HG02885 (cell line): ENCODE results near the gene HMCN1.

Source experiments
- ATAC-seq: cut with Tn5 transposase; IDR thresholded peaks from one replicate; pipeline ENCODE4 v1.9.1; 2021; ENCODE audit warnings: mild to moderate bottlenecking; ENCODE audit not compliant: unreplicated experiment, poor library complexity

HMCN1 gene

DNA sequence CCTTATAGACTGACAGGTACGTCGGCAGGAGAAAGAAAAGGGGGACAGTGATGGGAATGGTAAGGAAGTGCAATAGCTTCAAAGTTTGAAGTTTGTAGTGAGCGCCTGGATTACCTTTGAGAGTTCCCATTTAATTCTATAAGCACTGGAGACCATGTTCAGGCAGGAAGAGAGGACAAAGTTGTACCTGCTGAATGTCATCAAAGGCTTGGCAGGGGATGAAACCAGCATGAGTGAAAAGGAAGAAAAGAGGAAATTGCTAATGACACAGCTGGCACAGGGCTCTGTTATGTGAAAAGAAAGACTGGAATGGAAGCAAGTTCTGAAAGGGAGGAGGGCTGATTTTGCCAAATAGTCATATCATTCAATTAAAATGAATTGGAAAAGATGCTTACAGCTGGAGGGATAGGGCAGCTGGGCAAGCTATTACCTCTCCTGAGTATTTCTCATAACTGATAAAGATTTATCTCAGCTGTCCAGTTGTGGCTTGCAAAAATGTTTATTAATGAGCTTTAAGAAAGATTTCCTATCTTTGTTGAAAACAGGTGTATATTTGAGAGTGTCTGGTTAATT lies 109.2 kb downstream of the HMCN1 start:
- ATAC-seq: no peak

DNA sequence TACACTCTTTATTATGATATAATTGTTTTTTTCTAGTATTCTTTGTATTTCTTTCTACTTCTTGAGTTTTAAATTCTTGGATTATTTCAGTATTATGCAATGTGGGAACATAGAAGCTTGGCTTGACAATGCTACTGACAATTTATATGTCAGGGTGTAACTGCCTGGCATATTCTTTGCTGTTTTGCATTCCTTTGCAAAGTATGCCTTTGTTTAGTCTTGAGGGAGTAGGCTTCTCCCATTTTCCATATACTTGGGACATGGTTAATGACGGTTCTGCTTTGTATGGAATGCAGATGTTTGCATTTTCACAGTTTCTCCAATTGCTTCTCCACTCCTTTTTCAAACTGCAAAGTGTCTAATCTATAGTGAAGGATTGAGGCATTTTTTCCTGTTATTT lies 109.8 kb downstream of the HMCN1 start:
- ATAC-seq: no peak

DNA sequence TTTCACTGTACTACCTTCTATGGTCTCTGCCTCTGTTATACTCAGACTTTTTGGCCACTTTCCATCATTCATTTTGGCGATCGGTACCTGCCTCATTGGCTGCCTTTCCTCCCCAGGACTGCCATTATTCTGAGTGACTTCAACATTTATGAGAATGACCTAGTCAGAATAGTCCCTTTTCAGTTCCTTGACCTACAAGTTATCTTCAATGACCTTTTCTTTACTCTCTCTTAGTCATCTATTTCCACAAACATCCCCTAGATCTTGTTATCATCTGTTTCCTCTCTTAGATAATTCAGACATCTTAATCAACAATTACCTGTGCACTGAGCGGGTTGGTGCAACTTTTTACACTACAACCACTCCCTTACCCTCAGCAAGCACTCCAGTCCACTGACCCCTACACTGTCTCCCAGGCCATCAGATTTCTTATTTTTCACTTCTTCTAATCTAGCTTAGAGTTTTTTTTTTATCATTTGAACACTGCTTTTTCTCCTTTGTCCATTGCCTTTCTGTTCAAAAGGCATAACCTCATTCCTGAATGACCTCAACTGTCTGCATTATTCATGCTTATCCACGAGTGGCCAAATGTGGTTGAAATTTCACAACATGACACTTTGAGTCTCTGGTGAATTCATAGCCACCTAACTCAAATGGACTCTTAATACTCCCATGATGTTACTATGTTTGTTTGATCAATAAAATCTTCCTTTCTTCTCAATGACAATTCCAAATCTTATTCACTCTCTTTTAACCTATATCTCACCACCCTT lies 112.7 kb downstream of the HMCN1 start:
- no peak for ATAC-seq

DNA sequence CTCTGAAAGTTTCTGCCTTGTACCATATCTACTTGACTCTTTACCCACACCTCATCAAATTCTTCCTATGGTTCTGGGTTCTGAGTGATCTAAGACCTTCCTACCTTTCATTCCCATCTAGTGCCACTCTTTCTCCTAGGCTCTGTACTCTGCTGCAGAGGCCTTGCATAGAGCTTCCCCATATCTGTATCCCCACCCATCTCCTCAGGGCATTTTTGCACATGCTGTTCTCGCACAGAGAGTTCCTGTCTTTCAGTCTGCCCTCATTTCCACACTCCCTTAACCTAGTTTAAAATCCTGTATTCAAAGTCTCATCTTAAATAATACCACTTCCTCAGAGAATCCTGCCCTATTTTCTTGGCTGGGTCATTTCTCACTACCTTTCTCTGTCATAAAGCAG lies 114.8 kb downstream of the HMCN1 start:
- no peak for ATAC-seq

DNA sequence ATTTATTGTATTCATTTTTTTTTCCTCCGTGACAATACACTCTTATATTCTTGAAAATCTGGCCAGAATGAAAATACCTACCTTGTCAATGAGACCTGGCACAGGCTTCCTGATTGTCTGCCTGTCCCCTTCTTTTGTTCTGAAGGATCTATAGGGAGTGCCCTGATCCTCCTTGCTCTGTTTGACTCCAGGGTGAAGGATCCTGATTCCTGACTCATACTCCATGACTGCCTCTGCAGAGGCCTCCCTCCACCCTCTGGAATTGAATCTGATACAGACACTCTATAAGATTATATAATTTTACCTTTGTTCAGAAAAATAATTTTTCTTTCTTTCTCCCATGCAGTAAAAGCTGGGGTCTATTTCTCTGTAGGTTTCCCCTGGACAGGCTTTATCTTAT lies 116.2 kb downstream of the HMCN1 start:
- ATAC-seq: no peak

DNA sequence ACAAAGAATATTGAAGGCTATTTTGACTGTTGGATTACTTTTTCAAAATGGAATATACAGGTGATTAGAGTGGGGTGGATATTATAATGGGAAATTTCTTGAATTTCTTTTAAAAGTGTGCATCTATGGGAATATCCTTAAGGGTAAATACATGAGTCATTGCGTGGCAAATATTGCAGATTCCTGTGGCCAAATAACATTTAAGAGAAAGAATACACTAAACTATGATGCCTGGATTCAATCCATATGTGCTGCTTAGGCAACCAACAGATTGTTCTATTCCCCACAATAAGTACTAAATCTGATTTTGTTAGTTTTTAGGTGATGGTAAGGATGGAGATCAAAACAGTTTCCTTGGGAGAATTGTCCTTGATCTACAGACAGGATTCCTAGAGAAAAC lies 119.5 kb downstream of the HMCN1 start:
- ATAC-seq: no peak

DNA sequence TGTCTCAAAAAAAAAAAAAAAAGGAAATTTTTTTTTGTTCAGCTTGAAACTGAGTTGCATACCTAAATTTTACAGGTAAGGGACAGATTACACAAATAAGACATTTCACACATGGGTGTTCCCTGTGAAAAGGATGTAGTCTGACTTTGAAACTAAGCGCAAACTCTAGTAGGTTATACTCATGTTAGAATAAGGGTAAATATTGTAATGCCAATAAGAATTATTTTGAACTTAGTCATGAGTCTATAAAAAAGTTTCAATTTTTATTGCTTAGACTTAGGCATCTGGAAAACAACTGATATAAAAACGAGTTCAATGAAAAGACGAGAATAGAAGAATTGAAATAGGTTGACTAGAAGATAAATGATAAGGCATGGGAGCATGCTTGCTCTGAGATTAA lies 122.3 kb downstream of the HMCN1 start:
- no peak for ATAC-seq

DNA sequence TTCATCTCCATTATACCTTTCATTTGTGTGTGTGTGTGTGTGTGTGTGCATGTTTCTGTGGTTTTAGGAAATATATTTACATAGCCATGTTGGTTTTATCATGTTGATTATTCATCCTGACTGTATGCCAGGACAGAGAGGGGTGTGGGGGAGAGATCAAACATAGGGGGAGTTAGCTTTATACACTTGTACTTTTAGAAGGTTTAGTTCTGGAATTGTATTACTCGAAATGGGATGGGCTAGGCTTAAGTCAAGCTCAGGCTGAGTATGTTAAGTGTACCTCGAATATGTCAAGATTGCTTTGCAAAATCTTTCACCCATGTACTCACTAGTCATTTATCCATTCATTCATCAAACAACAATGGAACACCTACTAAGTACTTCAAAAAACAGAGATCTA lies 123.3 kb downstream of the HMCN1 start:
- no peak for ATAC-seq

DNA sequence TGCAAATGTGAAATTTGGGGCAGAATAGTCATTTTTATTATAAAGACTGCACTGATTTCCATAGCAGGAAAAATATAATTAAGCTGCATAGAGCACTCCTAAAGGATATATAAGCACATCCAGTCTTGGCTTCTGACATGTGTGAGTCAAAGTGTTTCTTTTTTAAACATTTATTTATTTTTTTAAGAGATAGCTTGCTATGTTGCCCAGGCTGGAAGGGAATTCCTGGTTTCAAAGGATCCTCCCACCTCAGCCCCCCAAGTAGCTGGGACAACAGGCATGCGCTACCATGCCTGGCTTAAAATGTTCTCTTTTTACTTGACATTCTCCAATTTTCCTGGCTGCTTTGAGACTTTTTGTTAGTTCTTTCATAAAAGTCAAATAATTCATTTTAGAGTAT lies 126.1 kb downstream of the HMCN1 start:
- no peak for ATAC-seq

DNA sequence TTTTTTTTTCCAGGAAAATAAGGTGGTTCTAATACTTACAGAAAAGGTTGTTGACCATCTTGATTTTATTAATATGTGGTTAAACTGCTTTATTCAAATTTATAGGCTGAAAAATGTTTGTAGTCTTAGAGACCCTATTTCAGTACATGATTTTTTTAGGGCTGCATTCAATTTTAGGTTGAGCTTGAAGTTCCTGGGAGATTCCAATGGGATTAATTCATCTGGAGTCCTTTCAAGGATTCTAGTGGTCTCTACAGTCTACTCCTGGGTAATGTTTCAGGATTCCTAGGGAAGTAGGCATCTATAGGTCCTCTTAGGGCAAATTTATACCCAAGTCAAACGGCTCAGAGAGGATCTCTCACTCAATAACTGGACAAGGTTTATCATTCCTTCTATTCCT lies 126.7 kb downstream of the HMCN1 start:
- ATAC-seq: no peak

DNA sequence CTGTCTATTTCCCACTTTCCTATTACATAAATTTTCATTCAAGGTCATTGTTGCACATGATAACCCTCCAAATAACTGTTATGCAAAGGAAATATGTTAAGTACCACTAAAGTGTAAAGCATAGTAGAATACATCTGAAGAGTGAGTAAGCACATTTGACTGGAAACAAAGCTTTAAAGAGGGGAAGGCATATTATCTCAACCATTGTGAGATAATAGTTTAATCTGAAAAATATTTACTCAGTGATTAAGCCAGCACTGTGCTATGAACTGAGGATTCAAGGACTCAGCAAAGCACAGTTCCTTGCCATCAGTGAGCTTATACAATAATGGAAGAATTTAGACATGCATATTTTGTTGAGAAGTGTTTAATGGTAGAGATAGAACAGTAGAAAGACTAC lies 127.4 kb downstream of the HMCN1 start:
- no peak for ATAC-seq

DNA sequence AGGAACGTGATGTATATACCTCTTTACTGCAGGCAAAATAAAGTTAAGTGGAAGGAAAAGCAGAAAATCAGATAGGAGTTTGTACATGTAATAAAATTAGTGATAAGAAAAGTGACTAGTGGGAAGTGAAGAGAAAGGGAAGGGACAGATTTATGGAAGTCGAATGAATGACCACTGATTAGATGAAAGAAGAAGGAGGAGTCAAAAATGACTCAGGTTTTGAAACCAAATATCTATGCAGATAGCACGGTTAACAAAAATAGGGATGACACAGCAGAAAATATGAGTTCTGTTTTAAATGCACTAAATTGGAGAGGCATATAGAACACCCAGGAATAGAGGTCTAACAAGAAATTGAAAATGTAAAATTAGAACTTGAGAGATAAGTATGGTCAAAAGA lies 128.0 kb downstream of the HMCN1 start:
- no peak for ATAC-seq

DNA sequence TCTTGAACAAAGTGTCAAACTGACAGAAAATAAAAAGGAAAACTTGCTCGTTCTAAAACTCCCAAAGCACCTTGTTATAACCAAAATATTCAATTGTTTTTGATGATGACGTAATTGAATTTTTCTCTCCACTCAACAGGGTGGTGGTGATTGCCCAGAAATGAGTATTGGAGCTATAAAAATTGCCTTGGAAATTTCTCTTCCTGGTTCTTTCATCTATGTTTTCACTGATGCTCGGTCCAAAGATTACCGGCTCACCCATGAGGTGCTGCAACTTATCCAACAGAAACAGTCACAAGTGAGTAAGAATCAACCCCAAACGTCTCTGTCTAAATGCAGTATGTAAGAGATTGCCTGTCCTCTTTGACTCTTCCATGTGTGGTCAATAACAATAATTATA lies 130.1 kb downstream of the HMCN1 start:
- no peak for ATAC-seq

DNA sequence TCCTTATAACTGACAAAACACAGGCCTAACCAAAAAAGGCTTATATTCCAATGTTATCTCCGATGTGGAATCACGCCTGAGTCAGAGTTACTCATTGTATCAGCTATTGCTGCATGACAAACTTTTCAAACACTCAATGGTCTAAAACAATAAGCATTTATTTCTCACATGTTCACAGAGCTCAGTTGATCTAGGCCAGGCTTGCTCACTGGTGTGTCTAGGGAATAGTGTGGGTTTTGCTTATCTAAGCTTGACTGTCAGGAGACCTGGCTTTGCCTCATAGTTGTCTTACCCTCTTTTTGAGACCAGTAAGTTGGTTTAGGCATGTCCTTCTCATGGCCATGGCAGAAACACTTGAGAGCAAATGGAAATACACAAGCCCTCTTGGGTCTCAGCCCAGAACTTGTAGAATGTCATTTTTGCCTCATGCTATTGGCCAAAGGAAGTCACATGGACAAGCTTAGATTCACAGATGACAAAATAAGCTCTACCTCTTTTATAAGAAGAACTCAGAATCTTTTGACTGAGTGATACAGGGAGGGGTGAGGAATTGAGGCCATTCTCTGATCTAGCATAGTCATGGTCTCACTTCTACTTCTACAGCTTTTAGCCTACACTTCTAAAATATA lies 130.8 kb downstream of the HMCN1 start:
- ATAC-seq: no peak

DNA sequence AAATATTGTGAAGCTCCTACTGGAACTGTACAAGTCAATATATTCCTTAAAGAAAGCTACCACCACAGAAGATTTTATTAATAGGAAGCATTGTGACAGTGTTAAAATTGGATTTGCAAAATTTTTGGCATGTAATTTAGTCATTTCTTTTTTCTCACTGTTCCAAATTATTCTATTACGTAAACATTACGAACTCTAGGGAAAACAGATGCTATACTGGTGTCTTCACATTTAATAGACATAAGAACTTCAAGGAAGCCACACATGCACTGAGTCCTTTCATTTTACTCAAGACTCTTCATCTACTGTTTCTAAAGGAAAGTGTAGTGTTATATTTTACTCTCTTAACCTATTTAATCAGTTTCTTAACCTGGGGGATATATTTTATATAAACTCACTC lies 135.4 kb downstream of the HMCN1 start:
- ATAC-seq: no peak

DNA sequence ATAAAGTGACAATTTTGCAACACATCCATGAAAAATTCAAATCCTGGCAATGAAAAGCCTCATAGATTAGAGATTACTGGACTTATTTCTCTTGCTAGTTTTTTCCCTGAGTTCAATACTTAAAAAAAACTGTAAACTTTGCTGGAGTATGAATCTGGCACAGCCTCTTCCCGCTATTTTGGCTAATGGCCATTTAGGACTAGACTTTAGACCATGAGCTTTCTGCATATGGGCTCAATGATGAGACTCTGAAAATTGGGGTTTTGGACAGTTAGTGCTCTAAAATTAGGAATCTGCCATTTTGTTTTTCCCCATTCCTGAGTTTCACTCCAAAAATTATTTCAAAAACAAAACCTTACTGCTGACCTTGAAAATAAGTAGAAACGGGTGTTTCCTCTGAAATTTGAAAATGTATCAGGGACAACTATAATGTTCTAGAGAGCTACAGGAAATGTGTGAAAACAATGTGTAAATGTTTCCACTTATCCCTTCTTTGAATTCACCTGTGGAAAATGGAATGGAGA lies 137.5 kb downstream of the HMCN1 start:
- ATAC-seq: no peak

DNA sequence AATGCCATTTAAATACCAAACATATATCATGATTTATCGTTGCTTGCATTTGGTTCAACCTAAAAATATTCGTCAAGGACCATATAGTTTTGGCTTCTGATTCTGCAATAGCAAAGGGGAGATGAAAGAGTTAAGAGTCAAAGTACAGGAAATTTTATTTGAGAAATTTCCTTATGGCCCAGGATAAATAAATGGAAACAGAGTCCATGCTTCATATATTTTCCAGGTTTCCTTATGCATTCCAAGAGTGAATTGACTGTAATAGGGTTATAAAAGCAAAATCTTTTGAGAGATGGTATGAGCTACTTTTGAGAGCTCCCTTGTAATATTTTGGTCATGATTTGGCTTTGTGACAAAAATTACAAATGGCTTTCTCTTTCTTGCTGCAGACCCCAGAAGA lies 140.1 kb downstream of the HMCN1 start:
- ATAC-seq: no peak

DNA sequence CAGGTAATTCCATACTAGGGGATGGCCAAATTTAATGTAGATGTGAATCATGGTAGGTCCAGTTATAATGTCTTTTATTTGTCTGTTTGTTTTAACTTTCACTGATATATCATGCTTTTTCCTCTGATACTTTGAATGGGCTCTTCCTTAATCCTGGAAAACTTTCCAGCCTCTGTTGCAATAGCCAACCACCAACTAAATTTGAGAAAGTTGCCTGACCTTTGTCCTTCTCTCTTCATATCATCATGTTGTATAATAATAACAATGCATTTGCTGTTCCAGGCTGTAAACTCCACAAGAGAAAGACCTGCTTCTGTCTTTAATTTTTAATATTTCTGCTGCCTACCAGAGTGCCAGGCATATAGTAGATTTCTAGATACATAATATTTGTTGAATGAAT lies 146.1 kb downstream of the HMCN1 start:
- ATAC-seq: no peak

DNA sequence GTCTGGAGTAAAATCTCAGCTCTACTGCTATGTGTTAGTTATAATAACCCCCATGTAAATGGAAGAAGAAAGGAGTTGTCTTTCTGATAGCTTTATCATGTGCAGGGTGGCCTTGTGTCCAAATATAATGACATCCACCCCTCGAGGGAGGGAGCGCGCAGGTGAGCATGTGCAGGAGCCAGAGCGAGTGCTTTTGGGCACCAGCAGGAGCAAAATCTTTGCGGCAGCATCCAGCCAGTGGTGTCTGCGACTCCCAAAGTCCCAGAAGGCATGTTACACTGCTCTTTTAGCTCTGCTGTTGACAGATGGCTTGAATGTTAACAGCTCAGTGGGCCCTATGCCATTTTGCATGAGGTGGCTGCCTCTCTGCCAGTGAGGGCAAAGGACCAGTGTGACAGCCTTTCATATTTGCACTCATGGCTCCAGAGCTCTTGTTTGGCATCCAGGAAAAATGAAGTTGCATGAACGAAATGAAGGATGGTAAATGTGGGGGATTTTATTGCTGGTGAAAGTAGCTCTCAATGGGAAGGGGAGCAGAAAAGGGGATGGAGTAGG lies 146.7 kb downstream of the HMCN1 start:
- ATAC-seq: no peak

DNA sequence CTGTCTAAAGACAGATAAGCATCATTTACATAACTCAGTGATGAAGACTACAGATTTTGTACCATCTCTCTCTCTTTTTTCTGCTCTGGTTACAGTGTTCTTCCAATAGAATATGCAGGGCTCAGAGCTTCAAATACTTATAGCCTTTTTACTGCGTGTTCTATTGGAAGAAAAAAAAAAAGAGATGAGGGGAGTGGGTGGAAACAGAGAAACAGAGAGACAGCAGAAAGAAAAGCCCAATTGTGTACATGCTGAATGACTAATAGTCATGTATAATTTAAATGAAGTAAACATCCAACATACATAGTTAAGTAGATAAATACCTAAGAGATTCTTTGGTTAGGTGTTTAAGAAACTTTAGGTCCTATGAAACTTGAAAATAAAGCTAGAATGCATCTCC lies 151.9 kb downstream of the HMCN1 start:
- ATAC-seq: no peak

DNA sequence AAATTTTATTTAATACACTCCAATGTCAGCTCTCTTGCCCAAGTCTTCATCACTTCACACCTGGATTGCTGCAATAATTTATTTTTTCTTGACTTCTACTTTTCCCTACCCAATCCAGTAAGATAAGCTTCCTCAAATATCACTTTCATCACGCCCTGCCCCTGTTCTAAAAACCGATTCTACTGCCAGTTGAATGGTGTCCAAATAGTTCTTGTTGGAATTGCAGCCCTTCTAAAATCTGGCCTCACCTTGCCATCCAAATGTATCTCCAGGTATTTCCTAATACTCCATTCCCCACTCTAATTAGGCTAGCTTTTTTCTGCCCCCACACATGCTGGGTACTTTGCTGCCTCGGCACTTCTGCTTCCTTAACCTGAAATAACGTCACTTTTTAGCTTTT lies 152.5 kb downstream of the HMCN1 start:
- no peak for ATAC-seq
